Natural killer cell treated with Interleukin-12 subunit alpha and Interleukin-12 subunit beta and Interleukin-15 and Interleukin-18, amount 100 ng/mL, for 72 hours (primary cell): Measurements from ENCODE around the gene RTL1. TPM values are rescaled to one million over a fixed set of nuclear protein-coding genes. Genes with fewer than 3 reads are reported as not detected.

Experiments
- total RNA-seq, 2 donors: library from RNA; stranded (reverse); gene quantifications; one replicate each; pipeline ENCODE4 v1.2.3, GENCODE V29; 2022

The RTL1 gene
- total RNA-seq, 2 donors from 2014 or later: not detected

Other genes starting within 250 kb of the RTL1 start
- not detected for gene DLK1, start 176.8 kb downstream of the RTL1 start, total RNA-seq
- gene MEG3, start 77.6 kb downstream of the RTL1 start, total RNA-seq: not detected